Aorta (tissue), 5 donors: ENCODE data around the gene CNNM2. TPM values are rescaled to one million over a fixed set of nuclear protein-coding genes. Genes with fewer than 3 reads are reported as not detected.

Experiments
- ATAC-seq: fragments of 200-7000 bp; cut with Tn5 transposase; one replicate; pipeline ENCODE4 v1.9.1; 2022; ENCODE audit warnings: moderate library complexity; ENCODE audit not compliant: low FRiP score
- DNase-seq, 2 donors: peaks; one replicate each; pipeline ENCODE4 v3.0.0-alpha.2; 2020
- H3K27ac ChIP-seq, 2 donors: one replicate each; pipeline ENCODE4 v1.5.1; 2013; ENCODE audit warnings: low read length in 2 of 2, mild to moderate bottlenecking in 2 of 2, moderate library complexity in 2 of 2, control low read depth in 1 of 2, inconsistent platforms in 1 of 2, low read depth in 1 of 2
- H3K27me3 ChIP-seq, 2 donors: one replicate each; pipeline ENCODE4 v1.6.1; 2013; ENCODE audit warnings: control low read depth in 1 of 2, low read length in 1 of 2, mild to moderate bottlenecking in 1 of 2, moderate library complexity in 1 of 2; ENCODE audit not compliant: insufficient read depth in 2 of 2, control insufficient read depth in 1 of 2
- H3K36me3 ChIP-seq, 2 donors: one replicate each; pipeline ENCODE4 v1.6.1; 2013; ENCODE audit warnings: control low read depth in 1 of 2, low read length in 1 of 2, mild to moderate bottlenecking in 1 of 2; ENCODE audit not compliant: insufficient read depth in 2 of 2, control insufficient read depth in 1 of 2
- H3K4me1 ChIP-seq, 2 donors: one replicate each; pipeline ENCODE4 v1.6.1; 2013; ENCODE audit warnings: low read length in 2 of 2, control low read depth in 1 of 2, mild to moderate bottlenecking in 1 of 2, moderate library complexity in 1 of 2; ENCODE audit not compliant: insufficient read depth in 2 of 2, control insufficient read depth in 1 of 2
- H3K4me3 ChIP-seq, 2 donors: one replicate each; pipeline ENCODE4 v1.5.1; 2013; ENCODE audit warnings: low read length in 2 of 2, control low read depth in 1 of 2, mild to moderate bottlenecking in 1 of 2
- H3K9me3 ChIP-seq: one replicate; pipeline ENCODE4 v1.6.1; 2013; ENCODE audit warnings: mild to moderate bottlenecking, low read length; ENCODE audit not compliant: control insufficient read depth
- WGBS, 2 donors: extraction: QIAGEN DNeasy Blood & Tissue Kit; methylation state at CpG; one replicate each; pipeline ENCODE4 v1.1.7; 2013; 5-methylcytosine and 5-hydroxymethylcytosine counted together
- intact Hi-C, 2 donors: fragments of 100-400 bp; cut with DNase I; formaldehyde crosslinking; loops; one replicate each; pipeline versions ENCODE4 v1.14.2 to v1.15.0; 2022
- polyA plus RNA-seq, 2 donors: library from polyadenylated mRNA; stranded (reverse); fragments of 200-250 nt; gene quantifications; one replicate each; pipeline ENCODE4 v1.2.3, GENCODE V29; 2013
- total RNA-seq, 2 donors: library from RNA; stranded (reverse); fragmentation: NEBNext Ultra II Directional; extraction: Animal tissue kit (Norgen Biotek cat#: 25700); gene quantifications; one replicate each; pipeline ENCODE4 v1.2.1, GENCODE V29; 2021
- donor health status: healthy with polysubstance abuse.
- donor health status: Bipolar disorder and iron deficiency.
- donor health status: DM: no; HTN: no; CAD: no.
- donor health status: DM: no; HTN: no; CAD: no.
- donor health status: DM: yes; HTN: yes; CAD: no.

The CNNM2 gene
- total and polyA plus RNA-seq, 4 donors, result 3.0 to 30.8 (median 9.6) TPM

DNA sequence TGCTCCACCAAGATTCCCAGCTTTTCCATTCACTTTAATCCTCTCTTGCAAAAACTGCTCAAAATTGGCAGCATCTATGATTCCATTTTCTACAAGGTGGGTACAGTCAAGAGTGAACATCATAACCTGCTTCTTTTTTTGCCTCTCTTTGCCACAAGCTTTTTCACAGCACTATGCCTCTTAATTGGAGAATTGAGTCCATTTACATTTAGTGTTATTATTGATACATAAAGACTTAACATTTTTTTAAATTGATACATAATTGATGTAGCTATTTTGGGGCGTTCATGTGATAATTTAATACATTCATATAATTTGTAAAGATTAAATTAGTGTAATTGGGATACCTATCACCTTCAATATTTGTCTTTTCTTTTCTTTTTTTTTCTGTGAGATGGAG is 30.0 kb upstream of the CNNM2 start:
- intact Hi-C loops, result no loop called here
- Histone ChIP-seq H3K9me3 (no peaks in the 10 kb centered on the region), H3K27me3 (no peaks in the 10 kb centered on the region), H3K27ac (no peak overlapping the region), H3K4me3 (no peak overlapping the region), H3K36me3 (no peaks in the 10 kb centered on the region), H3K4me1 (no peaks in the 10 kb centered on the region)
- ATAC-seq, result no peak
- DNase-seq, result no peak
- WGBS, 2 donors, result 98 to 100% methylated on average over 1 of the region's 1 CpG

- H3K27ac ChIP-seq, result no peak overlapping the region
- WGBS, 2 donors, result 87 to 88% methylated on average over 4 of the region's 4 CpGs
Measured at GRCh38 chr10:102894466-102895213, 23.5 kb upstream of the CNNM2 start.

DNA sequence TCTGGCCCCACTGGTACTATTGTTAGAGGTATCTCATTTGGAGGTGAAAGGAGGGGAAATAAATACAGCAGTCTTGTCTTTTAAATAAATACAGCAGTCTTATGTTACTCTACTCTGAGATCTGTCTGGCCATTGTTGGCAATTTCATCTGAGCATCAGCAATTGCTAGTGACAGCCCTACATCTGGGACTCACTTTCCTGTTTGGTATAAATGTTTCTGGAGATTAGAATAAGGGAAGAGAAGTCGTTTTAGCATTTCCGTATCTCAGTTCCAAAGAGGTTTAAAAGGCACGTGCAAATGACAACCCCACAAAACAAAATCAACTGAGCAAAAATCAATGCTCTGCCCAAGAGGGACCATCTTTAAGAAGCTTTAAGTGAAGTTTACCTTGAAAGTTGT is 18.1 kb upstream of the CNNM2 start:
- ATAC-seq (no peak), DNase-seq (no peak)
- Histone ChIP-seq H3K9me3 (no peaks in the 10 kb centered on the region), H3K4me3 (no peak overlapping the region), H3K4me1 (no peaks in the 10 kb centered on the region), H3K36me3 (no peaks in the 10 kb centered on the region), H3K27me3 (no peaks in the 10 kb centered on the region), H3K27ac (no peak overlapping the region)
- intact Hi-C loops, result loop anchor here (1.0 to 5.0 kb wide), 2 partner anchors 63 to 171 kb away; partner anchors contain the start of gene CYP17A1 (in 2 of the 2)
- WGBS, 2 donors, result 88 to 90% methylated on average over 3 of the region's 3 CpGs

More at GRCh38 chr10:102894466-102895213, 23.5 kb upstream of the CNNM2 start:
- H3K4me3 ChIP-seq, result no peak overlapping the region
- H3K36me3 ChIP-seq, result no peaks in the 10 kb centered on the region
- ATAC-seq (no peak), DNase-seq (no peak)
- no peaks in the 10 kb centered on the region for H3K27me3 ChIP-seq
- H3K9me3 ChIP-seq, result no peaks in the 10 kb centered on the region
- no peaks in the 10 kb centered on the region for H3K4me1 ChIP-seq
- intact Hi-C loops, result no loop called here

DNA sequence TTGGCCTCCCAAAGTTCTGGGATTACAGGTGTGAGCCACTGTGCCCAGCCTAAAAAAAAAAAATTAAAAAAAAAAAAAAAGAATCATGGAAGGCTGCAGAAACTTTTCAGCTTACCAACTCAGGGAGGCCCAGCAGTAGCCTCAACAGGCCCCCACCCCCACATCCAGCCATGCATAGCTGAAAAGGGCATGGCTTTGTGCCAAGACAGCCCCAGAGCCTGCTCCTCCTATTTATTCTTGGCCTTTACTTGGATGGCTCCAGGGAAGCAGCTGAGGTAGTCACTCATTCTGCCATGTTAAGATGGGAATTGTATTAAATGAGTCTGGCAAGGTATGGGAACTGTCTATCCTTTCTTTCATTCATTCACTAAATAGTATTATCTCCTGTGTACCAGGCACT is 13.7 kb upstream of the CNNM2 start:
- H3K27ac ChIP-seq, result no peak overlapping the region
- no peak for ATAC-seq
- DNase-seq, result no peak
- H3K36me3 ChIP-seq, result no peaks in the 10 kb centered on the region
- H3K27me3 ChIP-seq, result no peaks in the 10 kb centered on the region
- intact Hi-C loops, result loop anchor here (5.0 kb wide), 1 partner anchor 67 kb away; the partner anchor contains the start of gene CYP17A1 (in 2 of the 2)
- H3K4me3 ChIP-seq, result no peak overlapping the region
- H3K4me1 ChIP-seq, result no peaks in the 10 kb centered on the region
- H3K9me3 ChIP-seq, result no peaks in the 10 kb centered on the region

GRCh38 chr10:102906507-102906906 is 11.6 kb upstream of the CNNM2 start:
- DNase-seq, result no peak
- no peaks in the 10 kb centered on the region for H3K27me3 ChIP-seq
- no peak overlapping the region for H3K27ac ChIP-seq
- no peaks in the 10 kb centered on the region for H3K36me3 ChIP-seq
- intact Hi-C loops, result no loop called here
- H3K4me3 ChIP-seq, result no peak overlapping the region
- H3K9me3 ChIP-seq, result no peaks in the 10 kb centered on the region
- no peaks in the 10 kb centered on the region for H3K4me1 ChIP-seq
- ATAC-seq, result no peak
- WGBS, 2 donors, result 85 to 92% methylated on average over 4 of the region's 4 CpGs

DNA sequence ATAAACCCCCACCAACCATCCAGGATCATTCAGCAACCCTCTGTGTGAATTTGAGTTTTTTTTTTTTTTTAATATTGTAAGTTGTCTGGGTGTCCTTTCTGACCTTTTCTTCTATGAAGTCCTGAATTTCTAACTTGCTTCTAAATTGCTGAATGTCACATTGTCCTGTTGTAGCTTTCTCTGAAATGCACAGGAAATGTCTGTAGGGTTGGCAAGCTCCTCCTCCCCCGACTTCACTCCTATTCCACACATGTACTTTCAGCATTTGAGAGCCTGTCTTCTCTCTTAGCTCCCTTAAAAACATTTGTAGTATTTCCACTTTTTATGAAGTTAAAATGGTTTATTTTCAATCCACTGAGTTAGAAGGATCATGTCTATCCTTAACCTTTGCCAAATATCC is 3.3 kb upstream of the CNNM2 start:
- Histone ChIP-seq H3K4me1 (no peaks in the 10 kb centered on the region), H3K4me3 (no peak overlapping the region), H3K36me3 (no peaks in the 10 kb centered on the region), H3K27ac (no peak overlapping the region), H3K27me3 (no peaks in the 10 kb centered on the region), H3K9me3 (no peaks in the 10 kb centered on the region)
- 53 to 61% methylated on average over 1 of the region's 1 CpG for WGBS, 2 donors
- intact Hi-C loops, result loop anchor here in 1 of 2 donors (10.0 kb wide), 2 partner anchors 260 to 420 kb away; no protein-coding TSS in a partner anchor
- DNase-seq (no peak), ATAC-seq (no peak)

DNA sequence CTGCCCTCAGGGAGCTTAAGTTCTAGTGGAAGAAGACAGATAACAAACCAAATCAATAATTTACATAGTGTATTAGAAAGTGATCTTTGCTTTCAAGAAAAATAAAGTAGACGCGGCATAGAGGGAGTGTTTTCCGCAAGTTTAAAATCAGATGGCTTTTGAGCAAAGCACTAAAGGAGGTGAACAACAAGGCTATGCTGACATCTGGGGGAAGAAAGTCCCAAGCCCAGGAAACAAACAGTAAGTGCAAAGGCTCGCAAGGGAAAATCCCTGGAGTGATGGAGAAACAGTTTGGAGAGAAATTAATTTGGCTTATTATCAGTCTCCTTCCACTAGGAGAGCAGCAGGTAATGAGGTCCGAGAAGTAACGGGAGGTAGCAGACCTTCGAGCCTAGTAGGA is 1.9 kb upstream of the CNNM2 start:
- Histone ChIP-seq H3K36me3 (no peaks in the 10 kb centered on the region), H3K4me1 (no peaks in the 10 kb centered on the region), H3K27me3 (no peaks in the 10 kb centered on the region), H3K27ac (no peak overlapping the region), H3K4me3 (no peak overlapping the region), H3K9me3 (no peaks in the 10 kb centered on the region)
- DNase-seq (no peak), ATAC-seq (no peak)
- intact Hi-C loops, result loop anchor here in 1 of 2 donors (2.0 to 10.0 kb wide), 4 partner anchors 153 to 419 kb away; partner anchors contain the start of gene RPEL1
- 89 to 91% methylated on average over 7 of the region's 7 CpGs for WGBS, 2 donors

DNA sequence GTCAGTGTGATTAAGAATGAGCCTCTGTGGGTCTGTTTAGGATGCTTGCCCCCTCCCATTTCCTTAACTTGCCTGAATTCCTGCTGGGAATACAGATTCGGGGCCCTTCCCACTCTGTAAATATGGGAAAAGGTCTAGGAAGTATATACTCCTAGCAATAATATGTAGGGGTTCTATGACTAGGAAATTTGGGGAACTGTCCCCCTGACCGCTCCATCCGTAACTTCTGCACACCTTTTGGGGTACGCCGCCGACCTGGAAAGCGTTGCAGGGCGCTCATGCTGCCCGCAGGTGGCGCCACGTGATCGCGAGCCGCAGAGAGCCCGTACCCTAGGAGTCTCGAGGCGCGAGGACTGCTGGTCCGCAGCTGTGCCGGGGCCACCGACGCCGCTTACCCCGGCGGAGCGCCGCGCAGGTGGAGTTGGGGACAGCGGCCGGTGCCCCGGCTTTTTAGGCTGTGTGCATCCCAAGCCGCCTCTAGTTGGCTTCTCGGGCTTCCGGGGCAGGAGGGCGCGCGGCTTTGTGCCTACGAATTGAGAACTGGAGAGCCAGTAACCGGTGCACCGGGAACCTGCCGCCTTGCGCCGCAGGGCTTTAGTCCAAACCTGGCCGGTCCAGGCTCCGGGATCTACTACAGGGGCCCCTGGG is 656 bp upstream of the CNNM2 start:
- Histone ChIP-seq H3K27ac (peak overlapping the region; percentile 0 to 33), H3K27me3 (no peaks in the 10 kb centered on the region), H3K4me1 (no peaks in the 10 kb centered on the region), H3K36me3 (no peaks in the 10 kb centered on the region), H3K9me3 (no peaks in the 10 kb centered on the region), H3K4me3 (peak overlapping the region in 1 of 2 donors; percentile 45)
- WGBS, 2 donors, result 1% methylated on average over 42 to 45 of the region's 45 CpGs
- ATAC-seq (peak; percentile 93), DNase-seq (peak; percentile 84 to 94)
- intact Hi-C loops, result loop anchor here (1.0 to 10.0 kb wide), 6 partner anchors 151 to 417 kb away; partner anchors contain the start of gene RPEL1 (in 1 of the 2)
